ENCODE measurements around the gene STEAP3. TPM values are rescaled to one million over a fixed set of nuclear protein-coding genes. Genes with fewer than 3 reads are reported as not detected.

The STEAP3 gene
- total RNA-seq, 1 experiment from 2014 or later: 32.3 TPM

DNA sequence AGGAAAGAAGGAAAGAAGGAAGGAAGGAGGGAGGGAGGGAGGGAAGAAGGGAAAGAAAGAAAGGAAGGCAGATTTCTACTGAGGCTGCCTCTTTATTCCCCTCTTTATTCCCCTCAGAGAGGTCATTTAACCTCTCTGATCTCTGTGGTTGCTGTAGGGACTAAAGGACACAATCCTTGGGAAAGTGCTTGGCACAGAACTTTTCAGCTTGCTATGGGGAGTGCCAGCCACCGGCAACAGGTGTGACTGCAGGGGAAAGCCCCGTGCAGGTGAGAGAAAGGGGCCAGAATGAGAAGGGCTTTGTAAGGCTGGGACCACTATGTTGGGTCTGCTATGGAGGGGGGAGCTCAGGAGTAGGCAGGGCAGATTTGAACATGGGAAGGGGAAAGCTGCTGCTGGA is 27.7 kb upstream of the STEAP3 start:
- Histone ChIP-seq H3K4me2 (ENCODE audit: low read length) (no peak overlapping the region), H3K79me2 (ENCODE audit: insufficient read depth, low read length) (no peaks in the 10 kb centered on the region), H3K4me3 (replicated peaks in 1 of 2; ENCODE audit: low read depth in 1 of 2, low read length in 2 of 2) (no peak overlapping the region), H3K27me3 (ENCODE audit: insufficient read depth, low read length) (peaks cover 48% of the 10 kb centered on the region; the same call in 1 of the 2 replicates), H3K4me1 (ENCODE audit: control insufficient read depth in 1 of 2, insufficient read depth in 2 of 2, low read length in 2 of 2) (no peaks in the 10 kb centered on the region), H3K36me3 (ENCODE audit: control insufficient read depth in 1 of 2, insufficient read depth in 2 of 2, low read length in 2 of 2) (no peaks in the 10 kb centered on the region), H3K9me3 (ENCODE audit: control insufficient read depth in 1 of 2, insufficient read depth in 1 of 2, low read depth in 1 of 2, low read length in 2 of 2) (no peaks in the 10 kb centered on the region), H3K9ac (ENCODE audit: low read length) (no peak overlapping the region), H3K9me2 (ENCODE audit: insufficient read depth) (no peaks in the 10 kb centered on the region), H3K27ac (ENCODE audit: low read depth, low read length) (no peak overlapping the region), H4K20me1 (ENCODE audit: insufficient read depth) (no peaks in the 10 kb centered on the region), H2AFZ (ENCODE audit: low read depth, low read length, poor library complexity, severe bottlenecking) (no peak overlapping the region)
- ChIA-PET RAD21 (ENCODE audit: low non-redundant PET in 1 of 2, low total read pairs in 2 of 2, uncharacterized antibody in 2 of 2, unreplicated experiment in 2 of 2) (interaction anchor here in 1 of 2 experiments (1.3 kb wide), 1 partner anchor 57 kb away, joined by 3 read pairs; no protein-coding TSS in a partner anchor), POLR2A (no interaction called here), CTCF (no interaction called here)
- no peak for ATAC-seq
- TF ChIP-seq JUND (IDR thresholded peaks at IDR 0.05): no peak
- no peak for TF ChIP-seq ZNF274 (IDR thresholded peaks at IDR 0.05; ENCODE audit: low read depth, low read length)
- TF ChIP-seq FOSL1 (IDR thresholded peaks at IDR 0.05; ENCODE audit: low read depth): no peak
- TF ChIP-seq CEBPB (IDR thresholded peaks at IDR 0.05; ENCODE audit: low read depth): no peak
- TF ChIP-seq, protein P1, sequence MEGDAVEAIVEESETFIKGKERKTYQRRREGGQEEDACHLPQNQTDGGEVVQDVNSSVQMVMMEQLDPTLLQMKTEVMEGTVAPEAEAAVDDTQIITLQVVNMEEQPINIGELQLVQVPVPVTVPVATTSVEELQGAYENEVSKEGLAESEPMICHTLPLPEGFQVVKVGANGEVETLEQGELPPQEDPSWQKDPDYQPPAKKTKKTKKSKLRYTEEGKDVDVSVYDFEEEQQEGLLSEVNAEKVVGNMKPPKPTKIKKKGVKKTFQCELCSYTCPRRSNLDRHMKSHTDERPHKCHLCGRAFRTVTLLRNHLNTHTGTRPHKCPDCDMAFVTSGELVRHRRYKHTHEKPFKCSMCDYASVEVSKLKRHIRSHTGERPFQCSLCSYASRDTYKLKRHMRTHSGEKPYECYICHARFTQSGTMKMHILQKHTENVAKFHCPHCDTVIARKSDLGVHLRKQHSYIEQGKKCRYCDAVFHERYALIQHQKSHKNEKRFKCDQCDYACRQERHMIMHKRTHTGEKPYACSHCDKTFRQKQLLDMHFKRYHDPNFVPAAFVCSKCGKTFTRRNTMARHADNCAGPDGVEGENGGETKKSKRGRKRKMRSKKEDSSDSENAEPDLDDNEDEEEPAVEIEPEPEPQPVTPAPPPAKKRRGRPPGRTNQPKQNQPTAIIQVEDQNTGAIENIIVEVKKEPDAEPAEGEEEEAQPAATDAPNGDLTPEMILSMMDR (IDR thresholded peaks at IDR 0.05 in 2 of 3, conservative IDR thresholded peaks at IDR 0.05 in 1 of 3; ENCODE audit: borderline replicate concordance in 1 of 3, insufficient read depth in 1 of 3, low read depth in 2 of 3, low read length in 2 of 3): no peak
- no peak for TF ChIP-seq EZH2 (IDR thresholded peaks at IDR 0.05)
- TF ChIP-seq POLR2A (IDR thresholded peaks at IDR 0.05; ENCODE audit: borderline replicate concordance, extremely low read depth, insufficient read depth, insufficient read length): no peak
- TF ChIP-seq POLR2AphosphoS5 (IDR thresholded peaks at IDR 0.05; ENCODE audit: low read depth, low read length): no peak
- TF ChIP-seq, protein P2, sequence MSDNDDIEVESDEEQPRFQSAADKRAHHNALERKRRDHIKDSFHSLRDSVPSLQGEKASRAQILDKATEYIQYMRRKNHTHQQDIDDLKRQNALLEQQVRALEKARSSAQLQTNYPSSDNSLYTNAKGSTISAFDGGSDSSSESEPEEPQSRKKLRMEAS (IDR thresholded peaks at IDR 0.05): no peak
- no peak for TF ChIP-seq SRF (IDR thresholded peaks at IDR 0.05; ENCODE audit: low read depth)
- TF ChIP-seq, protein P3, sequence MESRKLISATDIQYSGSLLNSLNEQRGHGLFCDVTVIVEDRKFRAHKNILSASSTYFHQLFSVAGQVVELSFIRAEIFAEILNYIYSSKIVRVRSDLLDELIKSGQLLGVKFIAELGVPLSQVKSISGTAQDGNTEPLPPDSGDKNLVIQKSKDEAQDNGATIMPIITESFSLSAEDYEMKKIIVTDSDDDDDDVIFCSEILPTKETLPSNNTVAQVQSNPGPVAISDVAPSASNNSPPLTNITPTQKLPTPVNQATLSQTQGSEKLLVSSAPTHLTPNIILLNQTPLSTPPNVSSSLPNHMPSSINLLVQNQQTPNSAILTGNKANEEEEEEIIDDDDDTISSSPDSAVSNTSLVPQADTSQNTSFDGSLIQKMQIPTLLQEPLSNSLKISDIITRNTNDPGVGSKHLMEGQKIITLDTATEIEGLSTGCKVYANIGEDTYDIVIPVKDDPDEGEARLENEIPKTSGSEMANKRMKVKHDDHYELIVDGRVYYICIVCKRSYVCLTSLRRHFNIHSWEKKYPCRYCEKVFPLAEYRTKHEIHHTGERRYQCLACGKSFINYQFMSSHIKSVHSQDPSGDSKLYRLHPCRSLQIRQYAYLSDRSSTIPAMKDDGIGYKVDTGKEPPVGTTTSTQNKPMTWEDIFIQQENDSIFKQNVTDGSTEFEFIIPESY (IDR thresholded peaks at IDR 0.05; ENCODE audit: extremely low read depth, insufficient replicate concordance, low read length): no peak
- intact Hi-C loops (cut with micrococcal nuclease): no loop called here
- BruUV-seq (replicated peaks): no TSS peak
- no peak for DNase-seq (ENCODE audit: low read depth, low spot score)

Measured in HCT116 (cell line).